T-helper 2 cell treated with Interferon-gamma antibody and Interleukin-4, amounts not matched to agents 100 ng/mL and 5 ng/mL, for 36 hours (primary cell): ENCODE results near the gene HIGD1B. TPM values are rescaled to one million over a fixed set of nuclear protein-coding genes. Genes with fewer than 3 reads are reported as not detected.
"Not testable (repeated sequence)": the region's sequence is repeated elsewhere in the genome, so short reads cannot be mapped to it uniquely, and the experiment has no call there.

Source experiments
- intact Hi-C: fragments of 100-400 bp; cut with micrococcal nuclease; formaldehyde crosslinking; loops from one replicate; pipeline ENCODE4 v1.15.1; 2023
- total RNA-seq: library from RNA; stranded (reverse); gene quantifications from 2 replicates; pipeline ENCODE4 v1.2.3, GENCODE V29; 2022

HIGD1B gene
- total RNA-seq, result not detected in 2 replicates

GRCh38 chr17:44847586-44847985 is at the start of gene HIGD1B:
TSS of gene HIGD1B (plus strand) at chr17:44847883. CDS start at chr17:44848153, 270 bp downstream.
- intact Hi-C loops, result no loop called here

- intact Hi-C loops, result no loop called here
Measured at GRCh38 chr17:44798356-44798755, 49.3 kb upstream of the HIGD1B start.

DNA sequence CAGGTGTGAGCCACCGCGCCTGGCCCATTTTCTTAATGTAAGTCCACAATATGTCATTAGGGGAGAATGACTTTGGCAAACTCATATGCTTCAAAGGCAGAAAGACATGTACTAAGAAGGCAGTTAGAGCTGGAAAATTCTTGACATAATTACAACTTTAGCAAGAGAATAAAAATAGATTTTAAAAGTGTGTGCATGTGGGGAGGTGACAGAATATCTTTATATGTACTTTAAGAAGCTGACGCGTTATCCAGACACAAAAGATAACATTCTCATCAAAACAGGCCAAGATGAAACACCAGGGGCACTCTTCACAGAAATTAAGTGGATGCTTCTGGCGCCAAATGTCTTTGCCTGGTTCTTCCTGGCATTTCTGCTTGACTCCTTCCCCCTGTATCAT is 45.8 kb upstream of the HIGD1B start:
- intact Hi-C loops, result no loop called here

DNA sequence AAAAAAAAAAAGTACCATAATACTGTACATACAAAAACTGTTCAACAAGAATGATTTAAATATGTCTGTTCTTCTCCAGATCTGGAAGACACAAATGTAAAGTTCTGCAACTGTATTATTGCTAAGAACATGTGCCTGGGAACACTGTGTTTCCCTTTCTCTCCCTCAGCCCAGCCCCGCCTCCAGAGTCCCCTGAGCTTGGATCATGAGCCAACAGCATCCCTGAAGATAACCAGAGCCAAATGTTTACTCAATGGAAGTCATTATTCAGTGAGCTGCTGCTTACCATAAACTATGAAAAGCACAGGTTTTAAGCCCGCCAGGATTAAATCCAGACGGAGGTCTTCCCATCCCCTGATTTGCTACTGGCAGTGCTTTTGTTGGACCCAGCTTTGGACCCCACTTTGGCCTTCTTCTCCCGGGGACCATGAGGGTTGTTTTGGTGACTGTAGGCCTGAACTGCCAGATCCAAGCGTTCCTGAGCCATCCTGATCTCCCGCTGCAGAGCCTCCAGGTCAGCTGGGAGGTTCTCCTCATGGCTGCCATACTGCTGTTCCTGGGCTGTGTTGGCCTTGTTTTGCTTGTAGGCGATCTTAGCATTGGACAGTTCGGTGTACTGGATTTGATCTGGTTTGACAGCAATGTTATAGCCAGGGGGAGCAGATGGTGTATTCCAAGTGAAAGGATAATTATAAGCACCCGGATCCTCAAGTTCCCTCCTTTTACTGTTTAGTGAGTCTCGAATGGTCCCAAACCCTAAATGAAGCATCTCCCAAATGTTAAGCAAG is 43.2 kb upstream of the HIGD1B start:
- intact Hi-C loops, result no loop called here

- intact Hi-C loops, result no loop called here
Measured at GRCh38 chr17:44807093-44807816, 40.4 kb upstream of the HIGD1B start.

GRCh38 chr17:44807817-44808155 is 39.9 kb upstream of the HIGD1B start:
- intact Hi-C loops, result no loop called here

GRCh38 chr17:44808156-44808555 is 39.5 kb upstream of the HIGD1B start:
- intact Hi-C loops, result no loop called here

GRCh38 chr17:44808656-44809388 is 38.9 kb upstream of the HIGD1B start:
- intact Hi-C loops, result not testable (repeated sequence)

DNA sequence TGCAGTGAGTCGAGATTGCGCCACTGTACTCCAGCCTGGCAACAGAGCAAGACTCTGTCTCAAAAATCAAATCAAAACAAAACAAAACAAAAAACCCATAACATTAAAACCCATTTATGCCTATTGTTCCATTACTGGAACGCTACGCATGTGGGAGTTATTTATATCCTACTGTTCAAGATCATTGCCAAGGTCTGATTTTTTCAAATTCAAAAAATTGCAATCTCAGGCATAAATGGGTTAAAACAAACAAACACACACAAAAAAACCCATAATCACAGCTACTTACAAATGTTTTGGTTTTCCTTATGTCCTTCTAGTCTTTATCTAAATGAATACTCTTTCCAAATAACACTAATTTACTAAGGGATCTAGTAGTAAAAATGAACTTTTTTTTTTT is 35.4 kb upstream of the HIGD1B start:
- intact Hi-C loops, result no loop called here

DNA sequence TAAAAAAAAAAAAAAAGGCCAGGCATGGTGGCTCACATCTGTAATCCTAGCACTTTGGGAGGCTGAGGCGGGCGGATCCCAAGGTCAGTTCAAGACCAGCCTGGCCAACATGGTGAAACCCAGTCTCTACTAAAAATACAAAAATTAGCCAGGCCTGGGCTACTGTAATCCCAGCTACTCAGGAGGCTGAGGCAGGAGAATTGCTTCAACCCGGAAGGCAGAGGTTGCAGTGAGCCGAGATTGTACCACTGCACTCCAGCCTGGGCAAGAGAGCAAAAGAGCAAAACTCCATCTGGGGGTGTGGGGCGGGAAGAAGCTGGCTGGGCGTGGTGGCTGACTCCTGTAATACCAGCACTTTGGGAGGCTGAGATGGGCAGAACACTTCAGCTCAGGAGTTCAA is 29.2 kb upstream of the HIGD1B start:
- intact Hi-C loops, result not testable (repeated sequence)

DNA sequence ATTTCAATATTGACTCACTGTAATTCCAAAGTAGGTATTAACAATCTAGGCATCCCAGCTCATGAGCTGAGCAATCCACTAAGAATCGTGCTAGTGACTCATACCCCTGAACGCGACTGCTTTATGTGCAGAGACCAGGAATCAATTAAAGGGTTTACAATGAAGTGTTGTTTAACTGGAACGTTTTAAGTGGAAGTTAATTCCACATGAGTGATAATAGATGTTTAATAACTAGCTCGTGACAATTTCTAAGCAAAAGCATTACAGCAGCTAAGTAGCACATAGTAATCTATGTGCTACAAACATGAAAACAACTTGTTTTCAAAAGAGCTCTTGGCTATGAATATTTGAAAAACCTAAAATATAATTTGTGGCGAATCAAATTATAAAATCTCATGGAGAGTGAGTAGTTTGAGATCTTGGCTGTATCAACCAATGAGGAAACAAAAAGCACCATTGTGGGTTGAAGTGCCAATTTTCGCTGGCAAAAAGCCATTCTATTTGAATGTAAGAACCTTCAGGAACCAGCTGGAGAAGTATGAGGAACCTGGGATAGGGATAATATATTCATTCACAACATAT is 27.0 kb upstream of the HIGD1B start:
- intact Hi-C loops, result no loop called here

- intact Hi-C loops, result not testable (repeated sequence)
Measured at GRCh38 chr17:44825236-44825635, 22.4 kb upstream of the HIGD1B start.

DNA sequence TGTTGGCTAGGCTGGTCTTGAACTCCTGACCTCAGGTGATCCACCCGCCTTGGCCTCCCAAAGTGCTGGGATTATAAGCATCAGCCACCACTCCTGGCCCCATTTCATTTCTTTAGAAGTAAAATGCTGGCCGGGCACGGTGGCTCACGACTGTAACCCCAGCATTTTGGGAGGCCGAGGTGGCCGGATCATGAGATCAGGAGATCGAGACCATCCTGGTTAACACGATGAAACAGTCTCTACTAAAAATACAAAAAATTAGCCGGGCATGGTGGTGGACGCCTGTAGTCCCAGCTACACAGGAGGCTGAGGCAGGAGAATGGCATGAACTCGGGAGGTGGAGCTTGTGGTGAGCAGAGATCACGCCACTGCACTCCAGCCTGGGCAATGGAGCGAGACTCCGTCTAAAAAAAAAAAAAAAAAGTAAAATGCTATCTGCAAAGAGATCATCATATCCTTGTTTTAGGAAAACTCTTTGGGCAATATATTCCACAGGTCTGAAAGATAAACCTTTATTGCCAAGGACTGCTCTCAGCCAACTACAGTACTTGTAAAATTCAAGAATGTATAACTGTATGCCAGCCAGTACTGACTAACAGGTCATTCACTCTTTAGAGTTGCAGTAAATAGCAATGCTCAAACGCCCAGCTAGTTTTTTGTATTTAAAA is 21.4 kb upstream of the HIGD1B start:
- intact Hi-C loops, result no loop called here

DNA sequence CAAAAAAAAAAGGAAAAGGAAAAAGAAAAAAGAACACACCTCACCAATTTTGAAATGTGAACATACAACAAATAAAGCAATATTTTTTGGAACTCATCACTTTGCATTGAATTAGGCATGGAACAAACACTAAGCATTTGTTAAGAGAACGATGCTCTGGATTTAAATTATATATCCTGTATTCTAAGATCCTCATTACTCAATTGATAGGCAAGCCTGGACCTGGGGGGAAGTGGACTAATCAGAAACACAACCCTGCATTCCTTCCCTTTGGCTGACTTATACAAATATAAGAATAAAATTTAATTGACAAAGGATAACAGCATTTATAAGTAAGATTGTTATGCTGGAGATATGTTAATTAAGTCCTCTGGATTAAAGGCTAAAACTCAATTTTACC is 19.8 kb upstream of the HIGD1B start:
- intact Hi-C loops, result no loop called here

- intact Hi-C loops, result no loop called here
Measured at GRCh38 chr17:44828919-44829522, 18.7 kb upstream of the HIGD1B start.

- intact Hi-C loops, result no loop called here
Measured at GRCh38 chr17:44829523-44830358, 17.9 kb upstream of the HIGD1B start, which contains the start of gene GJC1. TSS of gene GJC1 (minus strand) at chr17:44830287. CDS start at chr17:44805817, 24,470 bp downstream.

DNA sequence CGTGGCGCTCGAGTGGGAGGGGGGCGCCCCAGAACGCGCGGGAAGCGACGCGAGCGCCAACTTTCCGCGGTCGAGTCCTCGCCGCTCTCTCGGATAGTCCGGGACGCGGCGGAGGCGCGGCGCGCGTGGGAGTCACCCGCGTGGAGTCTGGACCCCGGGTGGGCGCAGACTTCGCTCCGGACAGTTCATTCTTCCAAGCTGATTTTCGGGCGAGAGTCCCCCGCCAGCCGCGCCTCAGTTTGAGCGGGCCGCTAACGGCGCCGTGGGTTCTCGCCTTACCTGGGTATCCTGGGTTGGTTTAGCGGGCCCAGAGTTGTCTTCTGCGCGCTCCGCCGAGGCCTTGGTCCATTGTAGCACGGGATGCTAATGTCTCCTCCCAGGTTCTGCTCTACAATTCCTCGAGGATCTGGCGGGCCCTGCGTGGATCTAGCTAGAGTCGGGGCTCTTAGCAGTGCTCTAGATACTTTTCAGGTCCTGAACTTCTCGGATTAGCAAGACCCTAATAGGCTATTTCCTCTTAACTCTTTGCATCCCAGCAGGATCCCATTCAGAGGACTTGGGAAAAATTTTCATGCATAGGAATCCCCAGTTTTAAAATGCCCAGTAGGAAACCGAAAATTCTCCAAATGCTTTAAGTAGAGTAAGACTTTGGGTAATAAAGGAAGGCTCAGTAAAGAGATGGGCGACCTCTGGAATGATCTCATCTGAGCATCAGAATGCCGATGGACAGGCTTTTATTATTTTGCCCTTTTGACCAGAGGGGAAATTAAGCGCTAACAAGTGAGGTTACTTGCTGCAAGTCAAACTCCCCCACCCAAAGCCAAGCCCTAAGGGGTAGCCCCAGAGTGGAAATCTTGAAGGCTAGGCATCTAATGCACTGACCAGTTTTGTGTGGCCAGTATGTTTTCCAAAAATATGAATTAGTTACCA is 17.1 kb upstream of the HIGD1B start:
- intact Hi-C loops, result no loop called here

- intact Hi-C loops, result no loop called here
Measured at GRCh38 chr17:44831371-44831770, 16.3 kb upstream of the HIGD1B start.

DNA sequence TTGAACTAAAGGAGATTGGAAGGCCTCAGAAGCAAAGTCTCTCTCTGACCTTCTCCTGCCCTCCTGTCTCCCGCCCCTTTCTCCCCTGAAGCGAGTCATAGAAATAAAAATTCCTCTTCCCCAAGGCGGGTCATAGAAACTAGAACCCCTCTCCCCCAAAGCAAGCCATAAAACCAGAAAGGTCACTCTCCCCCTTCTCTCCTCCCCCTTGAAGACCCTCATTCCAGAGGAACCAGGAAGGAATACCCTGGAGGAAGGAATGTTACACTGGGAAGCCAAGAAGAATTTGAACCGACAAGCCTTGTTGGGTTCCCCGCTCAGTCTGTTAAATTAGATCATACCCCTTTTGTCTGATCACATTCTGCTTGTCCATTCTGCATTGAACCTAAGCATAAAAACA is 14.9 kb upstream of the HIGD1B start:
- intact Hi-C loops, result no loop called here
